Activated CD8-positive, alpha-beta T cell treated with anti-CD3 and anti-CD28 coated beads, Interleukin-2, amount 10 ng/mL, durations not matched to agents 7 days and 5 days (primary cell): ENCODE measurements around the gene KAT6B. TPM values are rescaled to one million over a fixed set of nuclear protein-coding genes. Genes with fewer than 3 reads are reported as not detected.
A peak's percentile ranks its signal among the peaks of the same experiment; 100 is the strongest.

ENCODE experiments used
- ATAC-seq: fragments of 150-1000 bp; cut with Tn5 transposase; one replicate; pipeline ENCODE4 v1.10.0; 2021; ENCODE audit warnings: moderate library complexity
- CTCF ChIA-PET: fragments of 350-600 bp; sonication (Branson Sonifier 250); formaldehyde crosslinking; loops from one replicate; lab custom pipeline; 2021; ENCODE audit warnings: antibody characterized with exemption; lab: Charles Lee
- POLR2A ChIA-PET: fragments of 350-600 bp; sonication (Branson Sonifier 250); formaldehyde crosslinking; loops from one replicate; lab custom pipeline; 2021; ENCODE audit warnings: antibody characterized with exemption; lab: Charles Lee
- DNase-seq: peaks from one replicate; pipeline ENCODE4 v3.0.0-alpha.2; 2020
- H3K27ac Mint-ChIP-seq: one replicate; pipeline ENCODE4 v1.8.0; 2021; ENCODE audit warnings: mild to moderate bottlenecking, mixed read lengths
- H3K27me3 Mint-ChIP-seq: one replicate; pipeline ENCODE4 v1.8.0; 2021; ENCODE audit warnings: low read depth, mixed read lengths
- H3K36me3 Mint-ChIP-seq: one replicate; pipeline ENCODE4 v1.8.0; 2021; ENCODE audit warnings: low read depth, mixed read lengths
- H3K4me1 Mint-ChIP-seq: one replicate; pipeline ENCODE4 v1.8.0; 2021; ENCODE audit warnings: low read depth, mixed read lengths
- H3K4me3 Mint-ChIP-seq: one replicate; pipeline ENCODE4 v1.8.0; 2021; ENCODE audit warnings: mild to moderate bottlenecking, mixed read lengths
- H3K9me3 Mint-ChIP-seq: one replicate; pipeline ENCODE4 v1.8.0; 2022; ENCODE audit warnings: mixed read lengths; ENCODE audit not compliant: insufficient read depth
- total RNA-seq, 2 experiments: library from RNA; stranded (reverse); gene quantifications; one replicate each; pipeline ENCODE4 v1.2.3, GENCODE V29; 2021

Gene KAT6B
- total RNA-seq, 2 experiments from 2014 or later = 40.3 to 43.1 TPM

- Mint-ChIP-seq H3K27ac (no peak overlapping the region), H3K27me3 (no peaks in the 10 kb centered on the region), H3K9me3 (no peaks in the 10 kb centered on the region), H3K4me1 (peaks cover 62% of the 10 kb centered on the region), H3K36me3 (peaks cover 36% of the 10 kb centered on the region), H3K4me3 (no peak overlapping the region)
- ATAC-seq (no peak), DNase-seq (no peak)
- CTCF ChIA-PET = interaction anchor here (1.2 to 1.3 kb wide), 2 partner anchors 9 to 18 kb away, joined by 4 to 5 read pairs; no protein-coding TSS in a partner anchor
- POLR2A ChIA-PET = interaction anchor here (0.7 to 0.9 kb wide), 2 partner anchors 11 to 139 kb away, joined by 3 read pairs; no protein-coding TSS in a partner anchor
These were observed 184.0 kb downstream of the KAT6B start for GRCh38 chr10:75010373-75010772.

GRCh38 chr10:75011221-75011620 is 184.8 kb downstream of the KAT6B start:
- peaks cover 39% of the 10 kb centered on the region for H3K36me3 Mint-ChIP-seq
- no peak for ATAC-seq
- peaks cover 70% of the 10 kb centered on the region for H3K4me1 Mint-ChIP-seq
- no peaks in the 10 kb centered on the region for H3K27me3 Mint-ChIP-seq
- H3K4me3 Mint-ChIP-seq = no peak overlapping the region
- POLR2A ChIA-PET = no interaction called here
- CTCF ChIA-PET = interaction anchor here (1.3 kb wide), 1 partner anchor 8 kb away, joined by 5 read pairs; no protein-coding TSS in a partner anchor
- H3K27ac Mint-ChIP-seq = no peak overlapping the region
- H3K9me3 Mint-ChIP-seq = no peaks in the 10 kb centered on the region
- DNase-seq = no peak

GRCh38 chr10:75012471-75012870 is 186.1 kb downstream of the KAT6B start:
- Mint-ChIP-seq H3K27ac (no peak overlapping the region), H3K36me3 (peaks cover 33% of the 10 kb centered on the region), H3K4me3 (no peak overlapping the region), H3K27me3 (no peaks in the 10 kb centered on the region), H3K9me3 (no peaks in the 10 kb centered on the region), H3K4me1 (peaks cover 67% of the 10 kb centered on the region)
- ChIA-PET CTCF (interaction anchor here (1.3 to 5.3 kb wide), 2 partner anchors 40 to 274 kb away, joined by 3 to 22 read pairs; no protein-coding TSS in a partner anchor), POLR2A (no interaction called here)
- ATAC-seq (no peak), DNase-seq (no peak)

- ChIA-PET CTCF (interaction anchor here (1.3 to 5.3 kb wide), 3 partner anchors 40 to 274 kb away, joined by 3 to 22 read pairs (median 4); no protein-coding TSS in a partner anchor), POLR2A (interaction anchor here (0.5 kb wide), 1 partner anchor 344 kb away, joined by 5 read pairs; no protein-coding TSS in a partner anchor)
- Mint-ChIP-seq H3K4me3 (no peak overlapping the region), H3K9me3 (no peaks in the 10 kb centered on the region), H3K27ac (peak overlapping the region; percentile 64), H3K36me3 (peaks cover 31% of the 10 kb centered on the region), H3K27me3 (no peaks in the 10 kb centered on the region), H3K4me1 (peaks cover 62% of the 10 kb centered on the region)
- ATAC-seq (no peak), DNase-seq (no peak)
These were observed 186.6 kb downstream of the KAT6B start for GRCh38 chr10:75013007-75013406.

- ATAC-seq (no peak), DNase-seq (no peak)
- ChIA-PET CTCF (interaction anchor here (0.6 to 5.3 kb wide), 4 partner anchors 10 to 275 kb away, joined by 3 to 22 read pairs (median 4); no protein-coding TSS in a partner anchor), POLR2A (interaction anchor here (0.6 kb wide), 1 partner anchor 172 kb away, joined by 3 read pairs; no protein-coding TSS in a partner anchor)
- peak overlapping the region; percentile 73 for H3K4me3 Mint-ChIP-seq
- no peaks in the 10 kb centered on the region for H3K27me3 Mint-ChIP-seq
- peak overlapping the region; percentile 91 for H3K27ac Mint-ChIP-seq
- H3K9me3 Mint-ChIP-seq = no peaks in the 10 kb centered on the region
- H3K36me3 Mint-ChIP-seq = peaks cover 29% of the 10 kb centered on the region
- H3K4me1 Mint-ChIP-seq = peaks cover 60% of the 10 kb centered on the region
These were observed 187.1 kb downstream of the KAT6B start for GRCh38 chr10:75013522-75013921.

- Mint-ChIP-seq H3K4me1 (peaks cover 61% of the 10 kb centered on the region), H3K27ac (peak overlapping the region; percentile 79), H3K36me3 (peaks cover 31% of the 10 kb centered on the region), H3K27me3 (no peaks in the 10 kb centered on the region), H3K9me3 (no peaks in the 10 kb centered on the region), H3K4me3 (peak overlapping the region; percentile 28)
- ATAC-seq (peak; percentile 80), DNase-seq (peak; percentile 67)
- POLR2A ChIA-PET = interaction anchor here (0.8 kb wide), 1 partner anchor 14 kb away, joined by 3 read pairs; no protein-coding TSS in a partner anchor
- CTCF ChIA-PET = interaction anchor here (0.8 to 5.3 kb wide), 3 partner anchors 102 to 276 kb away, joined by 3 to 22 read pairs (median 4); no protein-coding TSS in a partner anchor
These were observed 188.3 kb downstream of the KAT6B start for GRCh38 chr10:75014516-75015230.

GRCh38 chr10:75015442-75015841 is 189.0 kb downstream of the KAT6B start:
- DNase-seq = no peak
- ChIA-PET CTCF (interaction anchor here (5.3 kb wide), 1 partner anchor 277 kb away, joined by 22 read pairs; no protein-coding TSS in a partner anchor), POLR2A (no interaction called here)
- ATAC-seq = no peak
- peaks cover 33% of the 10 kb centered on the region for H3K36me3 Mint-ChIP-seq
- H3K9me3 Mint-ChIP-seq = no peaks in the 10 kb centered on the region
- peak overlapping the region; percentile 10 for H3K27ac Mint-ChIP-seq
- H3K27me3 Mint-ChIP-seq = no peaks in the 10 kb centered on the region
- no peak overlapping the region for H3K4me3 Mint-ChIP-seq
- peaks cover 61% of the 10 kb centered on the region for H3K4me1 Mint-ChIP-seq

- peaks cover 38% of the 10 kb centered on the region for H3K36me3 Mint-ChIP-seq
- ATAC-seq = no peak
- H3K4me1 Mint-ChIP-seq = peaks cover 61% of the 10 kb centered on the region
- ChIA-PET CTCF (interaction anchor here (0.9 to 5.3 kb wide), 2 partner anchors 43 to 278 kb away, joined by 3 to 22 read pairs; no protein-coding TSS in a partner anchor), POLR2A (interaction anchor here (1.3 kb wide), 1 partner anchor 278 kb away, joined by 3 read pairs; no protein-coding TSS in a partner anchor)
- no peak for DNase-seq
- H3K27ac Mint-ChIP-seq = no peak overlapping the region
- no peak overlapping the region for H3K4me3 Mint-ChIP-seq
- no peaks in the 10 kb centered on the region for H3K27me3 Mint-ChIP-seq
- no peaks in the 10 kb centered on the region for H3K9me3 Mint-ChIP-seq
These were observed 189.9 kb downstream of the KAT6B start for GRCh38 chr10:75016325-75016724.

GRCh38 chr10:75018251-75018650 is 191.9 kb downstream of the KAT6B start:
- Mint-ChIP-seq H3K9me3 (no peaks in the 10 kb centered on the region), H3K27me3 (no peaks in the 10 kb centered on the region), H3K27ac (peak overlapping the region; percentile 57), H3K4me3 (no peak overlapping the region), H3K36me3 (peaks cover 40% of the 10 kb centered on the region), H3K4me1 (peaks cover 57% of the 10 kb centered on the region)
- POLR2A ChIA-PET = no interaction called here
- no peak for ATAC-seq
- no peak for DNase-seq
- CTCF ChIA-PET = interaction anchor here (0.6 to 1.3 kb wide), 4 partner anchors 103 to 367 kb away, joined by 3 read pairs; partner anchors contain the start of gene COMTD1

GRCh38 chr10:75018686-75019307 is 192.4 kb downstream of the KAT6B start:
- ChIA-PET CTCF (interaction anchor here (0.6 to 3.5 kb wide), 10 partner anchors 8 to 368 kb away, joined by 3 to 54 read pairs (median 4); no protein-coding TSS in a partner anchor), POLR2A (no interaction called here)
- DNase-seq (no peak), ATAC-seq (no peak)
- Mint-ChIP-seq H3K27me3 (no peaks in the 10 kb centered on the region), H3K27ac (peak overlapping the region; percentile 57), H3K36me3 (peaks cover 35% of the 10 kb centered on the region), H3K4me1 (peaks cover 51% of the 10 kb centered on the region), H3K4me3 (no peak overlapping the region), H3K9me3 (no peaks in the 10 kb centered on the region)

GRCh38 chr10:75019370-75019769 is 193.0 kb downstream of the KAT6B start:
- ChIA-PET CTCF (interaction anchor here (0.6 to 3.5 kb wide), 34 partner anchors 9 to 770 kb away, joined by 3 to 54 read pairs (median 4); partner anchors contain the start of genes COMTD1 and KAT6B), POLR2A (interaction anchor here (0.8 to 0.9 kb wide), 2 partner anchors 195 to 218 kb away, joined by 3 read pairs; no protein-coding TSS in a partner anchor)
- Mint-ChIP-seq H3K27ac (no peak overlapping the region), H3K36me3 (peaks cover 32% of the 10 kb centered on the region), H3K4me1 (peaks cover 48% of the 10 kb centered on the region), H3K27me3 (no peaks in the 10 kb centered on the region), H3K9me3 (no peaks in the 10 kb centered on the region), H3K4me3 (no peak overlapping the region)
- peak; percentile 57 for ATAC-seq
- DNase-seq = peak; percentile 47
